ENCODE measurements around the gene NRXN3.

- TF ChIP-seq CTCF (IDR thresholded peaks at IDR 0.05; ENCODE audit: insufficient read depth, low read length, poor library complexity, severe bottlenecking), result no peak
- TF ChIP-seq EZH2phosphoT487 (conservative IDR thresholded peaks at IDR 0.05; ENCODE audit: low read length), result no peak
These were observed 1635.5 kb downstream of the NRXN3 start for GRCh38 chr14:79805636-79806035.
